ENCODE data around the gene ZKSCAN8. TPM values are rescaled to one million over a fixed set of nuclear protein-coding genes. Genes with fewer than 3 reads are reported as not detected.

Gene ZKSCAN8
- total and polyA plus RNA-seq, 2 experiments from 2014 or later: 4.1 to 12.0 TPM

GRCh38 chr6:28105245-28105639, 36.4 kb upstream of the ZKSCAN8 start:
- Histone ChIP-seq H3K79me2 (ENCODE audit: insufficient read depth) (no peaks in the 10 kb centered on the region), H2AFZ (peak overlapping the region; percentile 99), H4K20me1 (ENCODE audit: insufficient read depth) (no peaks in the 10 kb centered on the region), H3K4me3 (peak overlapping the region; percentile 79), H3K4me1 (ENCODE audit: insufficient read depth) (no peaks in the 10 kb centered on the region), H3K9ac (peak overlapping the region; percentile 74), H3F3A (ENCODE audit: insufficient read depth) (peaks cover 18% of the 10 kb centered on the region), H3K36me3 (ENCODE audit: low read depth) (no peaks in the 10 kb centered on the region), H3K4me2 (ENCODE audit: unreplicated experiment) (peak overlapping the region; percentile 79), H3K27me3 (replicated peaks; ENCODE audit: insufficient read depth) (no peaks in the 10 kb centered on the region), H3K9me3 (ENCODE audit: low read depth) (no peaks in the 10 kb centered on the region), H3K27ac (peak overlapping the region; percentile 41), H3K9me2 (ENCODE audit: insufficient read depth) (no peaks in the 10 kb centered on the region)
- no peak for TF ChIP-seq EZH2 (IDR thresholded peaks at IDR 0.05; ENCODE audit: insufficient read depth, poor library complexity, severe bottlenecking)
- no peak for TF ChIP-seq EZH2phosphoT487 (IDR thresholded peaks at IDR 0.05; ENCODE audit: insufficient read depth, low read depth)
- in situ Hi-C loops (cut with MboI): no loop called here
- 22 to 24% methylated on average over 5 of the region's 5 CpGs for WGBS, 2 experiments (ENCODE audit: low coverage in 1 of 2, low lambda C conversion rate in 2 of 2, missing lambda C conversion rate in 2 of 2)
- DNase-seq: peak; percentile 53

GRCh38 chr6:28107506-28107905, 34.2 kb upstream of the ZKSCAN8 start:
- Histone ChIP-seq H3K36me3 (ENCODE audit: low read depth) (no peaks in the 10 kb centered on the region), H3K9ac (no peak overlapping the region), H3K4me3 (no peak overlapping the region), H3K27ac (no peak overlapping the region), H2AFZ (no peak overlapping the region), H3K79me2 (ENCODE audit: insufficient read depth) (no peaks in the 10 kb centered on the region), H3K4me2 (ENCODE audit: unreplicated experiment) (no peak overlapping the region), H3K27me3 (replicated peaks; ENCODE audit: insufficient read depth) (no peaks in the 10 kb centered on the region), H4K20me1 (ENCODE audit: insufficient read depth) (no peaks in the 10 kb centered on the region), H3K9me2 (ENCODE audit: insufficient read depth) (no peaks in the 10 kb centered on the region), H3K9me3 (ENCODE audit: low read depth) (no peaks in the 10 kb centered on the region), H3K4me1 (ENCODE audit: insufficient read depth) (no peaks in the 10 kb centered on the region), H3F3A (ENCODE audit: insufficient read depth) (peaks cover 18% of the 10 kb centered on the region)
- in situ Hi-C loops (cut with MboI): no loop called here
- TF ChIP-seq EZH2 (IDR thresholded peaks at IDR 0.05; ENCODE audit: insufficient read depth, poor library complexity, severe bottlenecking) (no peak), EZH2phosphoT487 (IDR thresholded peaks at IDR 0.05; ENCODE audit: insufficient read depth, low read depth) (no peak)
- 38 to 44% methylated on average over 3 of the region's 3 CpGs for WGBS, 2 experiments (ENCODE audit: low coverage in 1 of 2, low lambda C conversion rate in 2 of 2, missing lambda C conversion rate in 2 of 2)
- DNase-seq: no peak

- no peak overlapping the region for H3K4me2 ChIP-seq (ENCODE audit: unreplicated experiment)
- no peak overlapping the region for H3K9ac ChIP-seq
- H3K4me3 ChIP-seq: no peak overlapping the region
- no peaks in the 10 kb centered on the region for H3K79me2 ChIP-seq (ENCODE audit: insufficient read depth)
- TF ChIP-seq EZH2 (IDR thresholded peaks at IDR 0.05; ENCODE audit: insufficient read depth, poor library complexity, severe bottlenecking): no peak
- TF ChIP-seq EZH2phosphoT487 (IDR thresholded peaks at IDR 0.05; ENCODE audit: insufficient read depth, low read depth): no peak
- H3K36me3 ChIP-seq (ENCODE audit: low read depth): peaks cover 14% of the 10 kb centered on the region
- no peaks in the 10 kb centered on the region for H4K20me1 ChIP-seq (ENCODE audit: insufficient read depth)
- no peaks in the 10 kb centered on the region for H3K4me1 ChIP-seq (ENCODE audit: insufficient read depth)
- no peaks in the 10 kb centered on the region for H3F3A ChIP-seq (ENCODE audit: insufficient read depth)
- no peaks in the 10 kb centered on the region for H3K27me3 ChIP-seq (replicated peaks; ENCODE audit: insufficient read depth)
- in situ Hi-C loops (cut with MboI): no loop called here
- DNase-seq: no peak
- H3K27ac ChIP-seq: no peak overlapping the region
- H2AFZ ChIP-seq: no peak overlapping the region
- H3K9me2 ChIP-seq (ENCODE audit: insufficient read depth): no peaks in the 10 kb centered on the region
- no peaks in the 10 kb centered on the region for H3K9me3 ChIP-seq (ENCODE audit: low read depth)
- WGBS, 2 experiments (ENCODE audit: low coverage in 1 of 2, low lambda C conversion rate in 2 of 2, missing lambda C conversion rate in 2 of 2): 96 to 97% methylated on average over 3 of the region's 3 CpGs
Measured at GRCh38 chr6:28111964-28112363, 29.7 kb upstream of the ZKSCAN8 start.

- peaks cover 33% of the 10 kb centered on the region for H3K36me3 ChIP-seq (ENCODE audit: low read depth)
- TF ChIP-seq EZH2 (IDR thresholded peaks at IDR 0.05; ENCODE audit: insufficient read depth, poor library complexity, severe bottlenecking) (no peak), EZH2phosphoT487 (IDR thresholded peaks at IDR 0.05; ENCODE audit: insufficient read depth, low read depth) (no peak)
Measured at GRCh38 chr6:28115799-28116198, 25.9 kb upstream of the ZKSCAN8 start.

More at GRCh38 chr6:28115799-28116198, 25.9 kb upstream of the ZKSCAN8 start:
- Histone ChIP-seq H3K4me1 (ENCODE audit: insufficient read depth) (no peaks in the 10 kb centered on the region), H3K27me3 (replicated peaks; ENCODE audit: insufficient read depth) (no peaks in the 10 kb centered on the region), H3K9ac (no peak overlapping the region), H3K4me2 (ENCODE audit: unreplicated experiment) (no peak overlapping the region), H3K27ac (no peak overlapping the region), H3K79me2 (ENCODE audit: insufficient read depth) (no peaks in the 10 kb centered on the region), H2AFZ (no peak overlapping the region), H4K20me1 (ENCODE audit: insufficient read depth) (no peaks in the 10 kb centered on the region), H3F3A (ENCODE audit: insufficient read depth) (no peaks in the 10 kb centered on the region), H3K9me3 (ENCODE audit: low read depth) (no peaks in the 10 kb centered on the region), H3K9me2 (ENCODE audit: insufficient read depth) (no peaks in the 10 kb centered on the region), H3K4me3 (no peak overlapping the region)
- WGBS, 2 experiments (ENCODE audit: low coverage in 1 of 2, low lambda C conversion rate in 2 of 2, missing lambda C conversion rate in 2 of 2): 47 to 48% methylated on average over 2 of the region's 2 CpGs
- DNase-seq: no peak
- in situ Hi-C loops (cut with MboI): no loop called here

Measured in GM23248 (cell line).